NCI-H128 (cell line): ENCODE results near the gene RAPGEF2.
"Not testable (repeated sequence)": the region's sequence is repeated elsewhere in the genome, so short reads cannot be mapped to it uniquely, and the experiment has no call there.

Experiments used
- DNase-seq: peaks from one replicate; lab custom pipeline; 2025; ENCODE audit not compliant: unreplicated experiment; lab: John Stamatoyannopoulos, UW

The RAPGEF2 gene

GRCh38 chr4:159097144-159097543 is 5.7 kb upstream of the RAPGEF2 start:
- DNase-seq = no peak

- no peak for DNase-seq
Measured at GRCh38 chr4:159097785-159098184, 5.1 kb upstream of the RAPGEF2 start.

GRCh38 chr4:159098482-159099127 is 4.3 kb upstream of the RAPGEF2 start:
- DNase-seq = no peak

- DNase-seq = no peak
Measured at GRCh38 chr4:159101988-159102621, 774 bp upstream of the RAPGEF2 start.

GRCh38 chr4:159103384-159103990 is 608 bp downstream of the RAPGEF2 start:
- DNase-seq = no peak

- DNase-seq = no peak
Measured at GRCh38 chr4:159104694-159105414, 2.0 kb downstream of the RAPGEF2 start.

- DNase-seq = no peak
Measured at GRCh38 chr4:159105761-159106243, 2.9 kb downstream of the RAPGEF2 start.

- no peak for DNase-seq
Measured at GRCh38 chr4:159106636-159107035, 3.8 kb downstream of the RAPGEF2 start.

- no peak for DNase-seq
Measured at GRCh38 chr4:159107203-159107925, 4.5 kb downstream of the RAPGEF2 start.

GRCh38 chr4:159108124-159108523 is 5.2 kb downstream of the RAPGEF2 start:
- DNase-seq = no peak

GRCh38 chr4:159110961-159111360 is 8.1 kb downstream of the RAPGEF2 start:
- DNase-seq = no peak

- DNase-seq = no peak
Measured at GRCh38 chr4:159111416-159111815, 8.5 kb downstream of the RAPGEF2 start.

GRCh38 chr4:159113366-159113765 is 10.5 kb downstream of the RAPGEF2 start:
- not testable (repeated sequence) for DNase-seq

GRCh38 chr4:159116098-159116497 is 13.2 kb downstream of the RAPGEF2 start:
- DNase-seq = not testable (repeated sequence)

GRCh38 chr4:159116693-159117092 is 13.8 kb downstream of the RAPGEF2 start:
- DNase-seq = not testable (repeated sequence)

- DNase-seq = no peak
Measured at GRCh38 chr4:159117564-159117963, 14.7 kb downstream of the RAPGEF2 start.

GRCh38 chr4:159117968-159118367 is 15.1 kb downstream of the RAPGEF2 start:
- DNase-seq = no peak

- DNase-seq = no peak
Measured at GRCh38 chr4:159121371-159121770, 18.5 kb downstream of the RAPGEF2 start.

GRCh38 chr4:159126716-159127115 is 23.8 kb downstream of the RAPGEF2 start:
- DNase-seq = no peak

- no peak for DNase-seq
Measured at GRCh38 chr4:159127745-159128518, 25.1 kb downstream of the RAPGEF2 start.
